ENCODE measurements around the gene ADARB1.

Gene ADARB1

GRCh38 chr21:45162809-45163208 lies 88.4 kb downstream of the ADARB1 start:
- H3K36me3 ChIP-seq (ENCODE audit: control insufficient read depth, insufficient read depth, low read length): peaks cover 8% of the 10 kb centered on the region
- no peaks in the 10 kb centered on the region for H3K9me3 ChIP-seq (ENCODE audit: control insufficient read depth, low read length)
- no peak overlapping the region for H3K27ac ChIP-seq (ENCODE audit: low read depth, low read length, severe bottlenecking)
- H3K4me3 ChIP-seq (ENCODE audit: extremely low read depth, insufficient read depth, low read length, poor library complexity, severe bottlenecking): no peak overlapping the region
- WGBS, 2 experiments (ENCODE audit: insufficient coverage in 2 of 2): 96 to 100% methylated on average over 2 to 5 of the region's 5 CpGs
- no peaks in the 10 kb centered on the region for H3K4me1 ChIP-seq (ENCODE audit: control insufficient read depth, insufficient read depth, low read length, poor library complexity, severe bottlenecking)

GRCh38 chr21:45163413-45164123 lies 89.2 kb downstream of the ADARB1 start:
- H3K27ac ChIP-seq (ENCODE audit: low read depth, low read length, severe bottlenecking): no peak overlapping the region

GRCh38 chr21:45164124-45164511 lies 89.7 kb downstream of the ADARB1 start:
- Histone ChIP-seq H3K4me3 (ENCODE audit: extremely low read depth, insufficient read depth, low read length, poor library complexity, severe bottlenecking) (no peak overlapping the region), H3K4me1 (ENCODE audit: control insufficient read depth, insufficient read depth, low read length, poor library complexity, severe bottlenecking) (no peaks in the 10 kb centered on the region), H3K9me3 (ENCODE audit: control insufficient read depth, low read length) (no peaks in the 10 kb centered on the region), H3K36me3 (ENCODE audit: control insufficient read depth, insufficient read depth, low read length) (peaks cover 8% of the 10 kb centered on the region), H3K27ac (ENCODE audit: low read depth, low read length, severe bottlenecking) (no peak overlapping the region)
- 83 to 86% methylated on average over 10 of the region's 12 CpGs for WGBS, 2 experiments (ENCODE audit: insufficient coverage in 2 of 2)

More at GRCh38 chr21:45163413-45164123, 89.2 kb downstream of the ADARB1 start:
- WGBS, 2 experiments (ENCODE audit: insufficient coverage in 2 of 2): 91 to 99% methylated on average over 5 to 10 of the region's 12 CpGs
- Histone ChIP-seq H3K9me3 (ENCODE audit: control insufficient read depth, low read length) (no peaks in the 10 kb centered on the region), H3K4me1 (ENCODE audit: control insufficient read depth, insufficient read depth, low read length, poor library complexity, severe bottlenecking) (no peaks in the 10 kb centered on the region), H3K4me3 (ENCODE audit: extremely low read depth, insufficient read depth, low read length, poor library complexity, severe bottlenecking) (no peak overlapping the region), H3K36me3 (ENCODE audit: control insufficient read depth, insufficient read depth, low read length) (peaks cover 8% of the 10 kb centered on the region)

GRCh38 chr21:45164838-45165237 lies 90.5 kb downstream of the ADARB1 start:
- Histone ChIP-seq H3K27ac (ENCODE audit: low read depth, low read length, severe bottlenecking) (no peak overlapping the region), H3K4me3 (ENCODE audit: extremely low read depth, insufficient read depth, low read length, poor library complexity, severe bottlenecking) (no peak overlapping the region), H3K4me1 (ENCODE audit: control insufficient read depth, insufficient read depth, low read length, poor library complexity, severe bottlenecking) (no peaks in the 10 kb centered on the region), H3K36me3 (ENCODE audit: control insufficient read depth, insufficient read depth, low read length) (peaks cover 8% of the 10 kb centered on the region), H3K9me3 (ENCODE audit: control insufficient read depth, low read length) (no peaks in the 10 kb centered on the region)
- WGBS, 2 experiments (ENCODE audit: insufficient coverage in 2 of 2): 90 to 100% methylated on average over 6 of the region's 6 CpGs

GRCh38 chr21:45166931-45167330 lies 92.6 kb downstream of the ADARB1 start:
- WGBS, 2 experiments (ENCODE audit: insufficient coverage in 2 of 2): 74 to 87% methylated on average over 3 to 4 of the region's 5 CpGs
- Histone ChIP-seq H3K4me1 (ENCODE audit: control insufficient read depth, insufficient read depth, low read length, poor library complexity, severe bottlenecking) (no peaks in the 10 kb centered on the region), H3K4me3 (ENCODE audit: extremely low read depth, insufficient read depth, low read length, poor library complexity, severe bottlenecking) (no peak overlapping the region), H3K27ac (ENCODE audit: low read depth, low read length, severe bottlenecking) (no peak overlapping the region), H3K9me3 (ENCODE audit: control insufficient read depth, low read length) (no peaks in the 10 kb centered on the region), H3K36me3 (ENCODE audit: control insufficient read depth, insufficient read depth, low read length) (peaks cover 12% of the 10 kb centered on the region)

- H3K27ac ChIP-seq (ENCODE audit: low read depth, low read length, severe bottlenecking): no peak overlapping the region
- H3K36me3 ChIP-seq (ENCODE audit: control insufficient read depth, insufficient read depth, low read length): peaks cover 12% of the 10 kb centered on the region
- no peaks in the 10 kb centered on the region for H3K4me1 ChIP-seq (ENCODE audit: control insufficient read depth, insufficient read depth, low read length, poor library complexity, severe bottlenecking)
- 93 to 96% methylated on average over 4 of the region's 6 CpGs for WGBS, 2 experiments (ENCODE audit: insufficient coverage in 2 of 2)
- H3K4me3 ChIP-seq (ENCODE audit: extremely low read depth, insufficient read depth, low read length, poor library complexity, severe bottlenecking): no peak overlapping the region
- H3K9me3 ChIP-seq (ENCODE audit: control insufficient read depth, low read length): no peaks in the 10 kb centered on the region
These were observed 93.4 kb downstream of the ADARB1 start for GRCh38 chr21:45167796-45168222.

- WGBS, 2 experiments (ENCODE audit: insufficient coverage in 2 of 2): 95 to 100% methylated on average over 1 to 2 of the region's 7 CpGs
- H3K27ac ChIP-seq (ENCODE audit: low read depth, low read length, severe bottlenecking): no peak overlapping the region
- H3K9me3 ChIP-seq (ENCODE audit: control insufficient read depth, low read length): no peaks in the 10 kb centered on the region
- H3K4me1 ChIP-seq (ENCODE audit: control insufficient read depth, insufficient read depth, low read length, poor library complexity, severe bottlenecking): no peaks in the 10 kb centered on the region
- peaks cover 13% of the 10 kb centered on the region for H3K36me3 ChIP-seq (ENCODE audit: control insufficient read depth, insufficient read depth, low read length)
- H3K4me3 ChIP-seq (ENCODE audit: extremely low read depth, insufficient read depth, low read length, poor library complexity, severe bottlenecking): no peak overlapping the region
These were observed 94.1 kb downstream of the ADARB1 start for GRCh38 chr21:45168522-45168921.

- Histone ChIP-seq H3K36me3 (ENCODE audit: control insufficient read depth, insufficient read depth, low read length) (peaks cover 13% of the 10 kb centered on the region), H3K4me1 (ENCODE audit: control insufficient read depth, insufficient read depth, low read length, poor library complexity, severe bottlenecking) (no peaks in the 10 kb centered on the region), H3K27ac (ENCODE audit: low read depth, low read length, severe bottlenecking) (no peak overlapping the region), H3K9me3 (ENCODE audit: control insufficient read depth, low read length) (no peaks in the 10 kb centered on the region), H3K4me3 (ENCODE audit: extremely low read depth, insufficient read depth, low read length, poor library complexity, severe bottlenecking) (no peak overlapping the region)
- WGBS, 2 experiments (ENCODE audit: insufficient coverage in 2 of 2): 79% methylated on average over 6 of the region's 7 CpGs; no CpG with 5 or more reads in 1 of the 2 experiments
These were observed 94.6 kb downstream of the ADARB1 start for GRCh38 chr21:45169001-45169400.

GRCh38 chr21:45169682-45170081 lies 95.3 kb downstream of the ADARB1 start:
- WGBS, 2 experiments (ENCODE audit: insufficient coverage in 2 of 2): 82 to 96% methylated on average over 5 to 6 of the region's 6 CpGs
- Histone ChIP-seq H3K4me3 (ENCODE audit: extremely low read depth, insufficient read depth, low read length, poor library complexity, severe bottlenecking) (no peak overlapping the region), H3K9me3 (ENCODE audit: control insufficient read depth, low read length) (no peaks in the 10 kb centered on the region), H3K36me3 (ENCODE audit: control insufficient read depth, insufficient read depth, low read length) (peaks cover 13% of the 10 kb centered on the region), H3K4me1 (ENCODE audit: control insufficient read depth, insufficient read depth, low read length, poor library complexity, severe bottlenecking) (no peaks in the 10 kb centered on the region), H3K27ac (ENCODE audit: low read depth, low read length, severe bottlenecking) (no peak overlapping the region)

- Histone ChIP-seq H3K27ac (ENCODE audit: low read depth, low read length, severe bottlenecking) (no peak overlapping the region), H3K36me3 (ENCODE audit: control insufficient read depth, insufficient read depth, low read length) (peaks cover 19% of the 10 kb centered on the region), H3K4me1 (ENCODE audit: control insufficient read depth, insufficient read depth, low read length, poor library complexity, severe bottlenecking) (no peaks in the 10 kb centered on the region), H3K4me3 (ENCODE audit: extremely low read depth, insufficient read depth, low read length, poor library complexity, severe bottlenecking) (no peak overlapping the region), H3K9me3 (ENCODE audit: control insufficient read depth, low read length) (no peaks in the 10 kb centered on the region)
- 89 to 96% methylated on average over 5 to 7 of the region's 8 CpGs for WGBS, 2 experiments (ENCODE audit: insufficient coverage in 2 of 2)
These were observed 96.6 kb downstream of the ADARB1 start for GRCh38 chr21:45170987-45171386.

GRCh38 chr21:45172420-45172819 lies 98.0 kb downstream of the ADARB1 start:
- H3K9me3 ChIP-seq (ENCODE audit: control insufficient read depth, low read length): no peaks in the 10 kb centered on the region
- no peak overlapping the region for H3K4me3 ChIP-seq (ENCODE audit: extremely low read depth, insufficient read depth, low read length, poor library complexity, severe bottlenecking)
- no peak overlapping the region for H3K27ac ChIP-seq (ENCODE audit: low read depth, low read length, severe bottlenecking)
- WGBS, 2 experiments (ENCODE audit: insufficient coverage in 2 of 2): 91 to 97% methylated on average over 7 to 8 of the region's 10 CpGs
- H3K4me1 ChIP-seq (ENCODE audit: control insufficient read depth, insufficient read depth, low read length, poor library complexity, severe bottlenecking): no peaks in the 10 kb centered on the region
- H3K36me3 ChIP-seq (ENCODE audit: control insufficient read depth, insufficient read depth, low read length): peaks cover 32% of the 10 kb centered on the region

Measured in mesodermal cell (in vitro differentiated cells).